Dedifferentiated amniotic fluid mesenchymal stem cell (primary cell): Measurements from ENCODE around the gene DLL1.
"Not testable (repeated sequence)": the region's sequence is repeated elsewhere in the genome, so short reads cannot be mapped to it uniquely, and the experiment has no call there.

Experiments
- DNase-seq: peaks from one replicate; pipeline ENCODE4 v3.0.0-alpha.2; 2016; ENCODE audit errors: extremely low spot score

DLL1 gene

DNA sequence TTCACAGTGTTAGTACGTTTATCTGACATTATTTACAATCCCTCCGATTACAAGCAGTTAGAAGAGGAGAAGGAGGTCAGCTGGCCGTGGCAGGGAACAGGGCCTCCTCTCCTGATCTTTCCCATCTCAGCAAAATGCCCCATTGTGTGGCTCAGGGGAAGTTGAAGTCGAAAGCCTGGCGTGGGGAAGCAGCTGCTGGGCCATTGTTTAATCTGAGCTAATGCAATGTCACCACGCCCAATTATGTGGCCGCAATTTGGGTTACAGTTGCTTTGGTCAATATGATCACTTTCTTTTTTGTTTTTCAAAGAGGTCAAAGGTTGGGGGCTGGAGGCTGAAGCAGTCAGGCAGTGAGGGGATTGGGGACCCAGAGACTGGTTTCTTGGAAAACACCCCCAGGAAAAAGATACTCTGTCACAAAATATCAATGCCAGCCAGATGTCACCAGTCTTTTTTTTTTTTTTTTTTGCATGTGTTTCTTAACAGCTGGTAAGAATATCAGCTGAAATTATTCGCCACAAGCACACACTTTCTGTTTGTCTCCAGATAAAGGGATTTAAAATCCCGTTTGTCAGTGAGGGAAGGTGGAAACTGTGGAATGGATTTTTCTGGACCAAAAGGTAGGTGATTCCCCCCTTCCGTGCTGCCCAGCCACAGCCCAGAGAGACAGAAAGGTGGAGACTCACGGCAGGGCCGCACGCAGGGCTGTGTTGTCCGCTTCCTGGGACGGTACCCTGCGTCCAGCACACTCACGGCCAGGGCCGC is 24.6 kb downstream of the DLL1 start:
- no peak for DNase-seq

GRCh38 chr6:170265655-170266054 is 25.2 kb downstream of the DLL1 start:
- no peak for DNase-seq

DNA sequence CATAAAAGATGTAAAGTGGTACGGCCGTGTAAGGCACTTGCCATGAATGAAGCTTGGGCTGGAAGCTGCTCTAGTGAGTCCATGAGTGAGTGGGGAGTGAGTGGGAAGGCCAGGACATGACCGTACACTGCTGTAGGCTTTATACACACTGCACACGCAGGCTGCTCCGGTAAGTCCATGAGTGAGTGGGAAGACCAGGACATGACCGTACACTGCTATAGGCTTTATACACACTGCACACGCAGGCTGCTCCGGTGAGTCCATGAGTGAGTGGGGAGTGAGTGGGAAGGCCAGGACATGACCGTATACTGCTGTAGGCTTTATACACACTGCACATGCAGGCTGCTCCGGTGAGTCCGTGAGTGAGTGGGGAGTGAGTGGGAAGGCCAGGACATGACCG is 26.2 kb downstream of the DLL1 start:
- DNase-seq, result not testable (repeated sequence)

- no peak for DNase-seq
Measured at GRCh38 chr6:170264086-170264485, 26.8 kb downstream of the DLL1 start.

DNA sequence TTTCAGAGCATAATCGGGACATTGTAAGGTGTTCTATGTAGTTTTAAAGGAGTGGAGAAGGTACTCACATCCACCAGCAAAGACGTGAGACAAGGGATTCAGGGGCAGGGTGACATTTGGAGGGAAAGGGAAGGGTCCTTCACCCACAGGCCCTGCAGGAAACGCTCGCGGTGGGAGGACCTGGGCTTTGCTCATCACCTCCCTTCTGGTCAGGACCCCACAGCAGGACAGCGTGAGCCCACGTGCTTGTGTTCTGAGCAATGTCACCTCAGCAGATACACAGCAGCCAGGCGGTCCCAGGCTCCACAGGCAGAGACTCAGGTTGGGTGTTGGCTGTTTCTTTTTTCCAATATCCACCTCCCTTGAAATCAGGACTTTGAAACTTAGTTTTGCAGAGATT is 27.5 kb downstream of the DLL1 start:
- DNase-seq, result no peak

- DNase-seq, result no peak
Measured at GRCh38 chr6:170262489-170263088, 28.3 kb downstream of the DLL1 start.

DNA sequence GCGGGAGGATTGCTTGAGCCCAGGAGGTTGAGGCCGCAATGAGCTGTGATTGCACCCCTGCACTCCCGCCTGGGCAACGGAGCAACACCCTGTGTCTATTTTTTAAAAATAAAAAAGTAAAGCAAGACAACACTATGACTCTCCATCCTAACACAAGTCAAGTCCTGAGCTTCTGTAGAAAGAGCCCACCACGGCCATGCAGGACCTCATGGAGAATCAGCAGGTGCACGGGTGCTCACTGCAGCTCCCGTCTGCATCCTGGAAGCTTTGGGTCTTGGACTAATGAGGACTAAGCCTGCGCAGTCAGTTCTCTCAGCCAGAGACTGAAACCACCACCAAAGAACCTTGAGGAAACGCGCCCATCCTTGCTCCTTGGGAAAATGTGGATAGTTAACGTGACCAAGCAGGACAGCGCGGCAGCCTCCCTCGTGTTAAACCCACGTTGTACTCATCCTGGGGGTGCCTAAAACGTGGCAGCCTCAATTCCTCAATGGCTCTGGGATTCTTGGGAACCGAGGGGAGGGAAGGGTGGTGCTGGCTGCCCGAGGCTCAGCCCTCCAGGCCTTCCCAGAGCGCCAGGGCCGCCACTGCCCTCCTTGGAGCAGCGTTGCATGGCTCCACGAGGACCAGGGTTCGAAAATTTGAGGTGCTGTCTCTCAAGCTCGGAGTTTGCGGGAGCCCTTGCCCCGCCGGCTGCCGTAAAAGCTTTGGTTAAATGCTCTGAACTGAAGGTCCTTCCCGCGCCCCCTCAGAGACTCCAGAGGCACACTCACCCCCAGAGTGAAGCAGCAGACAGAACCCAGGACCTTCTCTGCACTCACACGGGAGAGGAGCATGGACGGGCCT is 29.0 kb downstream of the DLL1 start:
- DNase-seq, result no peak

GRCh38 chr6:170260686-170261085 is 30.2 kb downstream of the DLL1 start:
- DNase-seq, result no peak

- no peak for DNase-seq
Measured at GRCh38 chr6:170259278-170259677, 31.6 kb downstream of the DLL1 start.

- no peak for DNase-seq
Measured at GRCh38 chr6:170258407-170258806, 32.5 kb downstream of the DLL1 start.

DNA sequence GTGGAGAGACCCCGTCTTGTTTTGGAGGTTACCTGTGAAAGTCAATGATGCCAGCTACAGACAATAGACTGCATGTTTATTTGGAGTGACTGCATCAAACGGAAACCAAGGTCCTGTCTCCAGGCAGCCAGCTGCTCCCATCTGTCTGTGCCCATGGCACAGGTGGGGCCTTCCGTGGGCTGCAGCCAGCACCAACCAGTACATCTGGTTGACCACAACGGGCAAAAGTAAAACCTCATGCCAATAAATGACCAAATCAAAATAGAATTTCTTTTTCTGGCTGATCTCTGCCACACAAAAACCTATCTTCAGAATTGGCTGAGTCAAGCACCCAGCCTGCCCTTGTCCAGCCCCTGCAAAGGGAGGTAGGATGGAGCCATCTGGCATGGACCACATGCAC is 33.5 kb downstream of the DLL1 start:
- no peak for DNase-seq

DNA sequence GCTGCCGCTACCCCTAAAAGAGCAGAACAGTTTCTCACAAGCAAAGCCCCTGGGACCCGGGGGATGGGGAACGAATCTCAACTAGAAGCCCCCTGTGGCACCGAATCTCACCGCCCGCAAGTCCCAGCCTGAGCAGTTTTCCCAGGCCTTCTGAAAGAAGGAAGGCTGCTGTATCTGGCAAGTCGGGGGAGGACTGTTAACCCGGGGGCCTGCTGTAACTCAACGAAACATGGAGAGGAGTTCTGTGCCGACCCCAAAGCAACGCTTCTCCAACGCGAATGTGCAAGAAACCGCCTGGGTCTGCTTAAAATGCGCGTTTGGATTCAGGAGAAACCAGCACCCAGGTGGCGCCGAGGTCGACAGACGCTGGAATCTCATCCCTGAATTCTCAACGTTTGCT is 34.2 kb downstream of the DLL1 start:
- no peak for DNase-seq

- DNase-seq, result no peak
Measured at GRCh38 chr6:170255426-170256125, 35.3 kb downstream of the DLL1 start.

GRCh38 chr6:170254315-170255213 is 36.3 kb downstream of the DLL1 start:
- no peak for DNase-seq

- no peak for DNase-seq
Measured at GRCh38 chr6:170253910-170254269, 37.0 kb downstream of the DLL1 start.

GRCh38 chr6:170253226-170253909 is 37.5 kb downstream of the DLL1 start:
- DNase-seq, result no peak

DNA sequence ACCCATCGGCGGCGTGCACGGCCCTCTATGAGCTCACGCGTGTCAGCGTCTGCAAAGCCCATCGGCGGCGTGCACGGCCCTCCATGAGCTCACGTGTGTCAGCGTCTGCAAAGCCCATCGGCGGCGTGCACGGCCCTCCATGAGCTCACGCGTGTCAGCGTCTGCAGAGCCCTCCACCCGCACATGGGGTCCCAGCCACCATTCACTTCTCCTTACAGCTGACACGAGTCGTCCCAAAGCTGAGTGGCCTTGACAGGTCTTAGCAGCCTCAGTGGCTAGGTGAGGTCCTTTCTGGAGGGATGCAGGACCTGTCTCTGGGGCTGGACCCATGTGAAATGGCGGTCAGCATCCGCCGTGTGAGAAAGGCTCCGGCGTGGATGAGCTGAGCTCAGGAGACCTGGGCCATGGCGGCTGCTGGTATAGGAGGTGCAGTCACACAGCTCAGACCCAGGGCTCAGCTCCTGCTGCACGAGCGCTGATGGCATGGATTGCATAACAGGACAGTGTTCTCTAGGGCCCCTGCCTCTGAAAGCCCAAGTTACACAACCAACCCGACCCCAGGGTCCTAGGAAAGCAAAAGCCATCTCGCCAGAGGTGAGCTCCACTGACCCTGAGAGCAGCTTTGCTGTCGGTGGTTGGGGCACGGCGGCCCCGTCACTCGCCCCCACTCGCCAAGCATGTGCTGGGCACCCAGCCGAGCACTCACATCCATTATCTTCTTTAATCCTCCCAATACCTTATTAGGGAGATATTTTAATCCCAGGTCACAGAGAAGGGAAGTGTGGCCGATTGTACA is 38.9 kb downstream of the DLL1 start:
- DNase-seq, result no peak

- DNase-seq, result no peak
Measured at GRCh38 chr6:170250981-170251775, 39.7 kb downstream of the DLL1 start.

DNA sequence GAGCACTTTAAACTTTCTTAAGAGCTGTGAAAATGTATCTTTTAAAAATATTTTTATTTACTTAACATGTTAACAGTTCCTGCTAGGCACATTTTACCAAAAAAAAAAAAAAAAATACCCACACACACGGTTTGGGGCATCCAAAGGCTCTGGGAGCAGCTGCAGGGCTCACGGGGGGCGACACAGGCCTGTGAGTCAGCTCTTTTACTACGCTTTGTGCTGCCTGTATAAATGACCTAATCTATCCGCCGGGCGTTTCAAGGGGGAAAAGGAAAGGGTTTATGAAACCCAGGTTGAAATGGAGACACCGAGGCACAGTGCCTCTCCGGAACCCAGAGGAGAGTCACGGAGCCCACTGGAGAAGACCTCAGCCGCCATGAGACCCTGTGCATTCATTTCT is 40.4 kb downstream of the DLL1 start:
- no peak for DNase-seq
